HG02943 (cell line): ENCODE data around the gene EMC9.
"Not testable (repeated sequence)": the region's sequence is repeated elsewhere in the genome, so short reads cannot be mapped to it uniquely, and the experiment has no call there.

ENCODE experiments used
- ATAC-seq: cut with Tn5 transposase; IDR thresholded peaks from one replicate; pipeline ENCODE4 v1.9.1; 2021; ENCODE audit warnings: mild to moderate bottlenecking, low read depth, moderate library complexity; ENCODE audit not compliant: unreplicated experiment

EMC9 gene

GRCh38 chr14:24113801-24114531 is 27.4 kb downstream of the EMC9 start:
- ATAC-seq: peak; percentile 16

- ATAC-seq: no peak
These were observed 28.0 kb downstream of the EMC9 start for GRCh38 chr14:24113379-24113800.

GRCh38 chr14:24110523-24110922 is 30.9 kb downstream of the EMC9 start:
- ATAC-seq: no peak

GRCh38 chr14:24110060-24110459 is 31.3 kb downstream of the EMC9 start:
- no peak for ATAC-seq

GRCh38 chr14:24108336-24108874 is 33.0 kb downstream of the EMC9 start:
- ATAC-seq: no peak

GRCh38 chr14:24106672-24107271 is 34.6 kb downstream of the EMC9 start:
- no peak for ATAC-seq

- not testable (repeated sequence) for ATAC-seq
These were observed 35.7 kb downstream of the EMC9 start for GRCh38 chr14:24105609-24106239.

- ATAC-seq: no peak
These were observed 37.9 kb downstream of the EMC9 start for GRCh38 chr14:24103451-24103850.

- no peak for ATAC-seq
These were observed 38.9 kb downstream of the EMC9 start for GRCh38 chr14:24102357-24103048.

- ATAC-seq: no peak
These were observed 40.4 kb downstream of the EMC9 start for GRCh38 chr14:24100982-24101494.

GRCh38 chr14:24100197-24100981 is 41.0 kb downstream of the EMC9 start:
- no peak for ATAC-seq

- ATAC-seq: no peak
These were observed 42.2 kb downstream of the EMC9 start for GRCh38 chr14:24098927-24099813.

- ATAC-seq: no peak
These were observed 43.0 kb downstream of the EMC9 start for GRCh38 chr14:24098229-24098926.

GRCh38 chr14:24096545-24097181 is 44.7 kb downstream of the EMC9 start:
- no peak for ATAC-seq

- peak; percentile 67 for ATAC-seq
These were observed 45.9 kb downstream of the EMC9 start for GRCh38 chr14:24095271-24096068.

- no peak for ATAC-seq
These were observed 46.5 kb downstream of the EMC9 start for GRCh38 chr14:24094841-24095270.
